ENCODE data around the gene ADGRE2. TPM values are rescaled to one million over a fixed set of nuclear protein-coding genes. Genes with fewer than 3 reads are reported as not detected.

Gene ADGRE2
- total and polyA plus RNA-seq, 2 experiments from 2014 or later: 0.04 to 0.09 TPM

- Histone ChIP-seq H3K27me3 (no peaks in the 10 kb centered on the region), H3K9me3 (ENCODE audit: low read depth) (no peaks in the 10 kb centered on the region), H3K36me3 (no peaks in the 10 kb centered on the region), H3K27ac (no peak overlapping the region), H3K4me3 (no peak overlapping the region), H3K4me1 (ENCODE audit: low read depth) (no peaks in the 10 kb centered on the region)
- TF ChIP-seq, protein P1, sequence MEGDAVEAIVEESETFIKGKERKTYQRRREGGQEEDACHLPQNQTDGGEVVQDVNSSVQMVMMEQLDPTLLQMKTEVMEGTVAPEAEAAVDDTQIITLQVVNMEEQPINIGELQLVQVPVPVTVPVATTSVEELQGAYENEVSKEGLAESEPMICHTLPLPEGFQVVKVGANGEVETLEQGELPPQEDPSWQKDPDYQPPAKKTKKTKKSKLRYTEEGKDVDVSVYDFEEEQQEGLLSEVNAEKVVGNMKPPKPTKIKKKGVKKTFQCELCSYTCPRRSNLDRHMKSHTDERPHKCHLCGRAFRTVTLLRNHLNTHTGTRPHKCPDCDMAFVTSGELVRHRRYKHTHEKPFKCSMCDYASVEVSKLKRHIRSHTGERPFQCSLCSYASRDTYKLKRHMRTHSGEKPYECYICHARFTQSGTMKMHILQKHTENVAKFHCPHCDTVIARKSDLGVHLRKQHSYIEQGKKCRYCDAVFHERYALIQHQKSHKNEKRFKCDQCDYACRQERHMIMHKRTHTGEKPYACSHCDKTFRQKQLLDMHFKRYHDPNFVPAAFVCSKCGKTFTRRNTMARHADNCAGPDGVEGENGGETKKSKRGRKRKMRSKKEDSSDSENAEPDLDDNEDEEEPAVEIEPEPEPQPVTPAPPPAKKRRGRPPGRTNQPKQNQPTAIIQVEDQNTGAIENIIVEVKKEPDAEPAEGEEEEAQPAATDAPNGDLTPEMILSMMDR (IDR thresholded peaks at IDR 0.05; ENCODE audit: low read depth, low read length): no peak
- DNase-seq (ENCODE audit: low read depth in 1 of 2, low spot score in 1 of 2): no peak
These were observed 16.8 kb downstream of the ADGRE2 start for GRCh38 chr19:14761607-14762006.

GRCh38 chr19:14758816-14759215 lies 19.5 kb downstream of the ADGRE2 start:
- no peaks in the 10 kb centered on the region for H3K36me3 ChIP-seq
- no peaks in the 10 kb centered on the region for H3K4me1 ChIP-seq (ENCODE audit: low read depth)
- no peak for DNase-seq (ENCODE audit: low read depth in 1 of 2, low spot score in 1 of 2)
- H3K9me3 ChIP-seq (ENCODE audit: low read depth): no peaks in the 10 kb centered on the region
- H3K4me3 ChIP-seq: no peak overlapping the region
- TF ChIP-seq, protein P1 (IDR thresholded peaks at IDR 0.05; ENCODE audit: low read depth, low read length): no peak
- H3K27ac ChIP-seq: no peak overlapping the region
- no peaks in the 10 kb centered on the region for H3K27me3 ChIP-seq

GRCh38 chr19:14748601-14749000 lies 29.8 kb downstream of the ADGRE2 start:
- Histone ChIP-seq H3K27ac (no peak overlapping the region), H3K36me3 (no peaks in the 10 kb centered on the region), H3K4me1 (ENCODE audit: low read depth) (no peaks in the 10 kb centered on the region), H3K9me3 (ENCODE audit: low read depth) (no peaks in the 10 kb centered on the region), H3K4me3 (no peak overlapping the region), H3K27me3 (no peaks in the 10 kb centered on the region)
- TF ChIP-seq, protein P1 (IDR thresholded peaks at IDR 0.05; ENCODE audit: low read depth, low read length): no peak
- no peak for DNase-seq (ENCODE audit: low read depth in 1 of 2, low spot score in 1 of 2)

DNA sequence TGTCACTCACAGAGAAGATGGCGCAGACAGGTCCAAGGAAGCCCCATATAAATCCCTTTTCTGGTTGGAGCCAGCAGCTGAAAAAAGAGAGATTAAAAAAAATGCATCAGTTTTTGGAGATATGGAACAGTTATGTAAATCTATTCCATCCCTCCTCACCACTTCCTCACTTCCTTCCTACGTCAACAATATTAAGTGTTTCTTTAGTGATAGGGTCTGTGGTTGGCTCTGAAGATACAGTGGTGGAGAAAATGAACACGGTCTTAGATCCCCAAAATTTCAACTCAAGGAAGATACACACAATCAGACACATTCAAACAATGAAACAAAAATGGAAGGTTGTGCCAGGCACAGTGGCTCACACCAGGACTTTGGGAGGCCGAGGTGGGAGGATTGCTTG lies 31.5 kb downstream of the ADGRE2 start:
- no peak for DNase-seq (ENCODE audit: low read depth in 1 of 2, low spot score in 1 of 2)
- no peak overlapping the region for H3K4me3 ChIP-seq
- H3K27ac ChIP-seq: no peak overlapping the region
- no peaks in the 10 kb centered on the region for H3K27me3 ChIP-seq
- TF ChIP-seq, protein P1 (IDR thresholded peaks at IDR 0.05; ENCODE audit: low read depth, low read length): no peak
- no peaks in the 10 kb centered on the region for H3K4me1 ChIP-seq (ENCODE audit: low read depth)
- H3K36me3 ChIP-seq: no peaks in the 10 kb centered on the region
- no peaks in the 10 kb centered on the region for H3K9me3 ChIP-seq (ENCODE audit: low read depth)

- Histone ChIP-seq H3K27ac (no peak overlapping the region), H3K4me3 (no peak overlapping the region), H3K4me1 (ENCODE audit: low read depth) (no peaks in the 10 kb centered on the region), H3K36me3 (no peaks in the 10 kb centered on the region), H3K27me3 (no peaks in the 10 kb centered on the region), H3K9me3 (ENCODE audit: low read depth) (no peaks in the 10 kb centered on the region)
- no peak for DNase-seq (ENCODE audit: low read depth in 1 of 2, low spot score in 1 of 2)
- TF ChIP-seq, protein P1 (IDR thresholded peaks at IDR 0.05; ENCODE audit: low read depth, low read length): no peak
These were observed 42.4 kb downstream of the ADGRE2 start for GRCh38 chr19:14735915-14736314.

- TF ChIP-seq, protein P1 (IDR thresholded peaks at IDR 0.05; ENCODE audit: low read depth, low read length): no peak
- Histone ChIP-seq H3K4me3 (no peak overlapping the region), H3K27ac (no peak overlapping the region), H3K9me3 (ENCODE audit: low read depth) (no peaks in the 10 kb centered on the region), H3K27me3 (no peaks in the 10 kb centered on the region), H3K36me3 (no peaks in the 10 kb centered on the region), H3K4me1 (ENCODE audit: low read depth) (no peaks in the 10 kb centered on the region)
- DNase-seq (ENCODE audit: low read depth in 1 of 2, low spot score in 1 of 2): no peak
These were observed 44.8 kb downstream of the ADGRE2 start for GRCh38 chr19:14733574-14733973.
